Measurements from ENCODE around the gene PSMD13.
"Not testable (repeated sequence)": the region's sequence is repeated elsewhere in the genome, so short reads cannot be mapped to it uniquely, and the experiment has no call there.

Gene PSMD13

GRCh38 chr11:221539-221938 is 15.2 kb upstream of the PSMD13 start:
- Mint-ChIP-seq H3K9me3 (no peaks in the 10 kb centered on the region), H3K4me3 (no peak overlapping the region), H3K4me1 (peaks cover 25% of the 10 kb centered on the region), H3K36me3 (peaks cover 18% of the 10 kb centered on the region), H3K27ac (no peak overlapping the region)
- ATAC-seq (no peak), DNase-seq (ENCODE audit: low spot score in 2 of 2) (no peak)

GRCh38 chr11:221998-222789 is 14.6 kb upstream of the PSMD13 start:
- DNase-seq (ENCODE audit: low spot score in 2 of 2) (no peak), ATAC-seq (no peak)
- no peak overlapping the region for H3K4me3 Mint-ChIP-seq
- no peak overlapping the region for H3K27ac Mint-ChIP-seq
- H3K4me1 Mint-ChIP-seq = peaks cover 25% of the 10 kb centered on the region
- H3K9me3 Mint-ChIP-seq = no peaks in the 10 kb centered on the region
- peaks cover 15% of the 10 kb centered on the region for H3K36me3 Mint-ChIP-seq

- H3K27ac Mint-ChIP-seq = peak overlapping the region; percentile 51
- peaks cover 6% of the 10 kb centered on the region for H3K36me3 Mint-ChIP-seq
- no peak for DNase-seq (ENCODE audit: low spot score in 2 of 2)
- H3K4me3 Mint-ChIP-seq = no peak overlapping the region
- H3K4me1 Mint-ChIP-seq = peaks cover 15% of the 10 kb centered on the region
- H3K9me3 Mint-ChIP-seq = no peaks in the 10 kb centered on the region
- no peak for ATAC-seq
Measured at GRCh38 chr11:223026-223789, 13.6 kb upstream of the PSMD13 start.

- DNase-seq (ENCODE audit: low spot score in 2 of 2) (no peak), ATAC-seq (no peak)
- Mint-ChIP-seq H3K36me3 (peaks cover 8% of the 10 kb centered on the region), H3K27ac (no peak overlapping the region), H3K4me1 (peaks cover 20% of the 10 kb centered on the region), H3K9me3 (no peaks in the 10 kb centered on the region), H3K4me3 (no peak overlapping the region)
Measured at GRCh38 chr11:223884-224283, 12.9 kb upstream of the PSMD13 start.

GRCh38 chr11:224424-224823 is 12.4 kb upstream of the PSMD13 start:
- H3K4me3 Mint-ChIP-seq = no peak overlapping the region
- ATAC-seq = no peak
- no peak overlapping the region for H3K27ac Mint-ChIP-seq
- H3K4me1 Mint-ChIP-seq = peaks cover 20% of the 10 kb centered on the region
- DNase-seq (ENCODE audit: low spot score in 2 of 2) = no peak
- peaks cover 9% of the 10 kb centered on the region for H3K36me3 Mint-ChIP-seq
- H3K9me3 Mint-ChIP-seq = no peaks in the 10 kb centered on the region

GRCh38 chr11:225734-226453 is 10.9 kb upstream of the PSMD13 start:
- Mint-ChIP-seq H3K4me3 (no peak overlapping the region), H3K36me3 (peaks cover 19% of the 10 kb centered on the region), H3K27ac (peak overlapping the region; percentile 75), H3K9me3 (no peaks in the 10 kb centered on the region), H3K4me1 (peaks cover 20% of the 10 kb centered on the region)
- ATAC-seq = peak; percentile 76
- no peak for DNase-seq (ENCODE audit: low spot score in 2 of 2)

GRCh38 chr11:227824-228379 is 8.9 kb upstream of the PSMD13 start:
- H3K36me3 Mint-ChIP-seq = peaks cover 19% of the 10 kb centered on the region
- H3K4me1 Mint-ChIP-seq = peaks cover 22% of the 10 kb centered on the region
- DNase-seq (ENCODE audit: low spot score in 2 of 2) (no peak), ATAC-seq (no peak)
- no peaks in the 10 kb centered on the region for H3K9me3 Mint-ChIP-seq
- H3K27ac Mint-ChIP-seq = peak overlapping the region; percentile 26
- H3K4me3 Mint-ChIP-seq = no peak overlapping the region

GRCh38 chr11:230431-230830 is 6.3 kb upstream of the PSMD13 start:
- H3K9me3 Mint-ChIP-seq = no peaks in the 10 kb centered on the region
- H3K36me3 Mint-ChIP-seq = peaks cover 19% of the 10 kb centered on the region
- H3K4me3 Mint-ChIP-seq = no peak overlapping the region
- H3K4me1 Mint-ChIP-seq = peaks cover 19% of the 10 kb centered on the region
- no peak for ATAC-seq
- no peak overlapping the region for H3K27ac Mint-ChIP-seq
- DNase-seq (ENCODE audit: low spot score in 2 of 2) = no peak

- Mint-ChIP-seq H3K4me1 (peaks cover 18% of the 10 kb centered on the region), H3K9me3 (no peaks in the 10 kb centered on the region), H3K27ac (peak overlapping the region; percentile 54), H3K4me3 (no peak overlapping the region), H3K36me3 (peaks cover 38% of the 10 kb centered on the region)
- no peak for ATAC-seq
- no peak for DNase-seq (ENCODE audit: low spot score in 2 of 2)
Measured at GRCh38 chr11:232783-233565, 3.8 kb upstream of the PSMD13 start.

- ATAC-seq (no peak), DNase-seq (ENCODE audit: low spot score in 2 of 2) (no peak)
- Mint-ChIP-seq H3K9me3 (no peaks in the 10 kb centered on the region), H3K4me3 (peak overlapping the region; percentile 92), H3K4me1 (peaks cover 22% of the 10 kb centered on the region), H3K27ac (peak overlapping the region; percentile 98), H3K36me3 (peaks cover 45% of the 10 kb centered on the region)
Measured at GRCh38 chr11:235180-235579, 1.6 kb upstream of the PSMD13 start.

- ATAC-seq (peak; percentile 54), DNase-seq (ENCODE audit: low spot score in 2 of 2) (no peak)
- Mint-ChIP-seq H3K27ac (peak overlapping the region; percentile 98), H3K4me3 (peak overlapping the region; percentile 92), H3K36me3 (peaks cover 45% of the 10 kb centered on the region), H3K9me3 (no peaks in the 10 kb centered on the region), H3K4me1 (peaks cover 22% of the 10 kb centered on the region)
Measured at GRCh38 chr11:235609-235996, 1.2 kb upstream of the PSMD13 start.

- peaks cover 51% of the 10 kb centered on the region for H3K36me3 Mint-ChIP-seq
- peak; percentile 89 for ATAC-seq
- H3K9me3 Mint-ChIP-seq = no peaks in the 10 kb centered on the region
- H3K4me3 Mint-ChIP-seq = peak within 1 kb of the TSS; percentile 92
- H3K4me1 Mint-ChIP-seq = peaks cover 24% of the 10 kb centered on the region
- peak; percentile 54 to 87 for DNase-seq (ENCODE audit: low spot score in 2 of 2)
- H3K27ac Mint-ChIP-seq = peak within 1 kb of the TSS; percentile 98
Measured at GRCh38 chr11:235997-236773, 591 bp upstream of the PSMD13 start, which contains the start of gene SIRT3. TSS of gene SIRT3 (minus strand) at chr11:236342. CDS start at chr11:236328, 14 bp downstream.

GRCh38 chr11:238346-238745 is 1.6 kb downstream of the PSMD13 start:
- not testable (repeated sequence) for ATAC-seq; H3K9me3 Mint-ChIP-seq; DNase-seq (ENCODE audit: low spot score in 2 of 2); H3K27ac Mint-ChIP-seq
- Mint-ChIP-seq H3K4me3 (peak overlapping the region; percentile 92), H3K4me1 (peaks cover 35% of the 10 kb centered on the region), H3K36me3 (peaks cover 73% of the 10 kb centered on the region)

- Mint-ChIP-seq H3K4me3 (no peak overlapping the region), H3K9me3 (no peaks in the 10 kb centered on the region), H3K27ac (no peak overlapping the region), H3K36me3 (peaks cover 92% of the 10 kb centered on the region), H3K4me1 (peaks cover 38% of the 10 kb centered on the region)
- DNase-seq (ENCODE audit: low spot score in 2 of 2) (no peak), ATAC-seq (no peak)
Measured at GRCh38 chr11:240315-240714, 3.5 kb downstream of the PSMD13 start.
